NCI-H1105 treated with DMSO at 0.1 percent for 48 hours (cell line): ENCODE results near the gene NCOA3.
A peak's percentile ranks its signal among the peaks of the same experiment; 100 is the strongest.

Experiments
- DNase-seq: peaks from one replicate; lab custom pipeline; 2025; lab: John Stamatoyannopoulos, UW

NCOA3 gene

GRCh38 chr20:47638851-47639250, 137.2 kb downstream of the NCOA3 start:
- DNase-seq: no peak

GRCh38 chr20:47642118-47642517, 140.4 kb downstream of the NCOA3 start:
- DNase-seq: no peak

GRCh38 chr20:47642624-47643023, 140.9 kb downstream of the NCOA3 start:
- DNase-seq: no peak

- no peak for DNase-seq
These were observed 143.9 kb downstream of the NCOA3 start for GRCh38 chr20:47645632-47646031.

GRCh38 chr20:47647994-47648393, 146.3 kb downstream of the NCOA3 start:
- no peak for DNase-seq

- DNase-seq: no peak
These were observed 147.3 kb downstream of the NCOA3 start for GRCh38 chr20:47648943-47649342.

- no peak for DNase-seq
These were observed 150.6 kb downstream of the NCOA3 start for GRCh38 chr20:47652301-47652700.

GRCh38 chr20:47652794-47653193, 151.1 kb downstream of the NCOA3 start:
- no peak for DNase-seq

- DNase-seq: no peak
These were observed 152.2 kb downstream of the NCOA3 start for GRCh38 chr20:47653869-47654268.

GRCh38 chr20:47654370-47654769, 152.7 kb downstream of the NCOA3 start:
- DNase-seq: no peak

- DNase-seq: no peak
These were observed 153.9 kb downstream of the NCOA3 start for GRCh38 chr20:47655635-47656034.

- DNase-seq: peak; percentile 16
These were observed 154.6 kb downstream of the NCOA3 start for GRCh38 chr20:47656318-47656717.

GRCh38 chr20:47659904-47660601, 158.4 kb downstream of the NCOA3 start:
- DNase-seq: no peak

GRCh38 chr20:47660602-47660905, 158.9 kb downstream of the NCOA3 start:
- DNase-seq: no peak

GRCh38 chr20:47660983-47661700, 159.5 kb downstream of the NCOA3 start:
- DNase-seq: no peak

- no peak for DNase-seq
These were observed 160.0 kb downstream of the NCOA3 start for GRCh38 chr20:47661714-47662113.

GRCh38 chr20:47662483-47663353, 161.0 kb downstream of the NCOA3 start:
- no peak for DNase-seq

- DNase-seq: peak; percentile 37
These were observed 161.8 kb downstream of the NCOA3 start for GRCh38 chr20:47663354-47664067.

GRCh38 chr20:47664068-47664437, 162.4 kb downstream of the NCOA3 start:
- peak; percentile 33 for DNase-seq

- no peak for DNase-seq
These were observed 163.1 kb downstream of the NCOA3 start for GRCh38 chr20:47664744-47665143.

GRCh38 chr20:47665221-47665991, 163.7 kb downstream of the NCOA3 start:
- DNase-seq: no peak
